T-helper 2 cell treated with Interferon-gamma antibody and Interleukin-4, amounts not matched to agents 5 μg/mL and 100 μg/mL, for 36 hours (primary cell): ENCODE measurements around the gene CTDSP2.

Source experiments
- DNase-seq: peaks from one replicate; pipeline ENCODE4 v3.0.0; 2021; ENCODE audit warnings: low spot score
- H3K27ac Mint-ChIP-seq: one replicate; pipeline ENCODE4 v1.8.0; 2021; ENCODE audit warnings: mild to moderate bottlenecking, mixed read lengths
- H3K27me3 Mint-ChIP-seq: one replicate; pipeline ENCODE4 v1.8.0; 2021; ENCODE audit warnings: low read depth, mixed read lengths
- H3K36me3 Mint-ChIP-seq: one replicate; pipeline ENCODE4 v1.8.0; 2021; ENCODE audit warnings: low read depth, mixed read lengths
- H3K4me1 Mint-ChIP-seq: one replicate; pipeline ENCODE4 v1.8.0; 2021; ENCODE audit warnings: low read depth, mixed read lengths
- H3K4me3 Mint-ChIP-seq: one replicate; pipeline ENCODE4 v1.8.0; 2022; ENCODE audit warnings: mild to moderate bottlenecking, moderate library complexity, mixed read lengths
- H3K9me3 Mint-ChIP-seq: one replicate; pipeline ENCODE4 v1.8.0; 2021; ENCODE audit warnings: mixed read lengths

Gene CTDSP2

DNA sequence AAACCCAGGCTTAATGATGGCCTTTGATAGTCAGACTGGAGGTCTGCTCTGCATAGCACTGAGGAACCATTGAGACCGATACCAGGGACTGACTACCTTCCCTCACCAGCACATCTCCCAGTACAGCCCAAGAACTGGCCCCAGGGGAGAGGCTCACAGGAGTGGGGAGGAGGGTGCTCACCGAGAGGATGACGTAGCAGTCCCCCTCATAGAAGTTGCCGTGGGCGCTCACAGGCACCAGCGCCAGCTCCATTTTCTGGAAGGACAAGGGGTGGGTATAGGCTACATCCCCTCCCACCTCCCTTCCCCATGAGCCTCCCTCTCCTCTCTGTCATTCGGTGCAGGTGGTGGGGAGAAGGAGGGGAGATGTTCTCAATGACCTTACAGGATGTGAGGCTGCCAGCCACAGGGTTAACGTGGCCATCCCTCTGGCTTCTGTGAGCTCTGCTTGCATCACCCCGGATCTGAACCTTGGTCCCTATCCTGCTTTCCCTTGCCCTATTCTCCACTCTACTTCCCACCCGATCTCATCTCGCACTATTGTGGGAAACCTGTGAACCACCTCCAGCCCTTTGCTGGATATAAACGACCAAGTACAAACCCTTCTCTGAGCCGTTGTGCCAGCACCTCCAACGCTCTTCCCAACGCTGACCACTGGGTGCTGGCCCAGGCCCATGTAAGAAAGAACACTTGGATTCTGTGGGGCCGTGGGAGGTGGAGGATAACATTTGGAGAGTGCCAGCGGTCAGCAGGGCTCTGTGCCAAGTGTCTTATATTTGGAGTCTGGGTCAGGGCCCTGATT is 32.4 kb downstream of the CTDSP2 start:
- Mint-ChIP-seq H3K27me3 (no peaks in the 10 kb centered on the region), H3K27ac (no peak overlapping the region), H3K36me3 (peaks cover 7% of the 10 kb centered on the region), H3K9me3 (no peaks in the 10 kb centered on the region), H3K4me3 (no peak overlapping the region), H3K4me1 (peaks cover 7% of the 10 kb centered on the region)
- no peak for DNase-seq

DNA sequence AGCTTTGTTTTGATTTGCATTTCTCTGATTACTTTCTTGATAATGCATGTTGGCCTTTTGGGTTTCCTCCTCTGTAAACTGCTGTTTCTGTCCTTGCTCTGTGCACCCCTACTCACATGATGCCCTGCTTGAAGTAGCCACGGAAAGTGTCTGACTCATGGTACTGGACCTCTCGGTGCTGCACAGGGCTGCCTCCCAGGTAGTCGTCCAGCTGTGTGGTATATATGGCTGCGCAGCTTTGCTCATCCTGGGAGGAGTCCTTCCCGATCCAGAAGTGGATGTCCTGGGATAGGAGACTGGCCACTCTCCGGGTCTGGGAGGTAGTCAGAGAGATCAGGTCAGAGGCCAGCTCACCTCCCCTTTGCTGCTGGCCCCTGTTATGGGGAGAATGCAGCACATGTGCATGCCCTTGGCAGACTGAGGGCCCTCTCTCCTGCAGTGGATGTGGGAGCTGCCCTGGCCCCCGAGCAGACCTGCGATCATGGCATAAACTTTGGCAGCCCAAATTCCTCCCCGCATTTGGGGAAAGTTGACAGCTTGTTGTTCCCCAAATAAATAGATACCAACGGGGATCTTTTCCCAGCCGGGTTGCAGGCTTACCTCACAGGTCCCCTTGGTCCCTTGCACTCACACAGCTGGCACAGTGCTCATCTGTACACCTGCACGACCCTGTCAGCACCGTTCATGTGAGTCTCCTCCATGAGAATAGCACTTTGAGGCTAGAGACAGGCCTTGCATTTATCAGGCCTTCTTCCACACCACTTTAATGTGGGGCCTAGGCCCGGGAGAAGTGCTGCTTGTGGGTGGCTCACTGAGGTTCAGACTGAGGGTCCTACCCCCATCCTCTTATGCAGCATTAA is 33.2 kb downstream of the CTDSP2 start:
- H3K4me3 Mint-ChIP-seq = no peak overlapping the region
- no peaks in the 10 kb centered on the region for H3K9me3 Mint-ChIP-seq
- peaks cover 7% of the 10 kb centered on the region for H3K4me1 Mint-ChIP-seq
- no peaks in the 10 kb centered on the region for H3K27me3 Mint-ChIP-seq
- no peak for DNase-seq
- peaks cover 2% of the 10 kb centered on the region for H3K36me3 Mint-ChIP-seq
- no peak overlapping the region for H3K27ac Mint-ChIP-seq

DNA sequence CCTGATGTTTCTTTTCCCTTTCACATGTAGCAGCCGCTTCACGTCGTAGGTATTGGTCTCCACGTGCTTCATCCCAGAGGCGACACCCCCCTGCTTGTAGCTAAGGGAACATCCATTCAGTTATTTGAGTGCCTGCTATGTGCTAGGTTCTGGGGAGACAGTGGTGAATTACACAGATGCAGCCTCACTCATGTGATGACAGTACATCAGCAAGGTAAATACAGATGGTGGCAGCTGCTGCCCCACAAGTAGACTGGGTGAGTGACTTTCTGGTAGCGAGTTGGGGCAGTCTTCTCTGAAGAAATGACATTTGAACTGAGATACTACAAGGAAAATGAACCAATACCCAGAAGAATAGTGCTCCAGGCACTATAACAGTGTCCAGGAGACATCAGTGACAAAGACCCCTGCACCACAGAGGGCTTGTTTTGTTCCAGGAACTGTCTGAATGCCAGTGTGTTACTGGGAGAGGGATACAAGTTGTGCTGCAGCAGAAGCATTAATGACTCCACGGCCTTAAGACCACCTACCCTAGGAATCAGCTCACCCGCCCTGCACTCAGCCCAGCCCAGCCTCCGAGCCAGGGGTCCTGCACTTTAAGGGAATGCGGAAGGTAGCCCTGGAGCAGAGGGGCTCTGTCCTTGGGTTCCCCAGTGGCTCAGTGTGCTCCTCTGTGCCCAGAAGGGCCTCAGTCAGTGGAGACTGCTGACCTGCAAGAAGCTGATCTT is 35.3 kb downstream of the CTDSP2 start:
- H3K4me3 Mint-ChIP-seq = no peak overlapping the region
- no peaks in the 10 kb centered on the region for H3K9me3 Mint-ChIP-seq
- H3K27me3 Mint-ChIP-seq = no peaks in the 10 kb centered on the region
- peaks cover 7% of the 10 kb centered on the region for H3K4me1 Mint-ChIP-seq
- DNase-seq = no peak
- H3K27ac Mint-ChIP-seq = no peak overlapping the region
- no peaks in the 10 kb centered on the region for H3K36me3 Mint-ChIP-seq

DNA sequence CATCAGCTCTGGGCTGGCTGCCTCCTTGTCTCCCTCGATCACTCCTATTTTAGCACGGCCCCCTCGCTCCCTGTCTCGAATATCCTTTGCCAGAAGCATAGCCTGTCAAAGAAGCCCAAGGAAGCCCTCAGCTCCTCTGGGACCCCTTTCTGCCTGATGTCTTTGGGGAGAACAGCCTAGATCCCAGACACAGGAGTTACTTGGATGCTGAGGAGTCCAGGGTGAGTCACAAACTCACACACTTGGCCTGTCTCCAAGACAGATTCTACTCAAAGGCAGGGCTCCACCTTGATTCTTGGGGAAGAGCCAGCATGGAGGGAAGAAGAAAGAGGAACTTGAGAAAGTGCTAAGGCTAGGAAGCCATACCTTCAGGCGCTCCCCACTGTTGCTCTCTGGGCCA is 36.1 kb downstream of the CTDSP2 start:
- no peak overlapping the region for H3K4me3 Mint-ChIP-seq
- peaks cover 7% of the 10 kb centered on the region for H3K4me1 Mint-ChIP-seq
- no peaks in the 10 kb centered on the region for H3K36me3 Mint-ChIP-seq
- H3K27ac Mint-ChIP-seq = no peak overlapping the region
- H3K27me3 Mint-ChIP-seq = no peaks in the 10 kb centered on the region
- no peaks in the 10 kb centered on the region for H3K9me3 Mint-ChIP-seq
- no peak for DNase-seq

DNA sequence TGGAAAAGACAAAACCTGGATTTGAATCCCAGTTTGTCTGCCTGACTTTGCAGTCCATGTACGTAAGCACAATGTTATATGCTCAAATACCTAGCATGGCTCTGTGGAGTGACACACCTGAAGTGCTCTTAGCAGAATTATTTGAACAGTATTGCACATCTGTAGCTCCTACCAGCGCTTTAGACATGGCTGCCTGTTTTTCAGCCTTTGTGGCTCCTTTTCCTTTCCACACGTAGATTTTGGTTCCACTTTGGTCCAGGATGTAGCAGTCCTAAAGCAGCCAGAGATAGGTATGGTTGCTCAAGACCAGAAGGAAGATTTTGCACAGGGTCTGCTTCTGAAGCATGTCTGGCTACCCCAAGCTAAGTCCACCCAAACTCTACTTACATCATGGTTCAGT is 37.1 kb downstream of the CTDSP2 start:
- Mint-ChIP-seq H3K27me3 (no peaks in the 10 kb centered on the region), H3K4me1 (peaks cover 7% of the 10 kb centered on the region), H3K4me3 (no peak overlapping the region), H3K9me3 (no peaks in the 10 kb centered on the region), H3K27ac (no peak overlapping the region), H3K36me3 (no peaks in the 10 kb centered on the region)
- no peak for DNase-seq

DNA sequence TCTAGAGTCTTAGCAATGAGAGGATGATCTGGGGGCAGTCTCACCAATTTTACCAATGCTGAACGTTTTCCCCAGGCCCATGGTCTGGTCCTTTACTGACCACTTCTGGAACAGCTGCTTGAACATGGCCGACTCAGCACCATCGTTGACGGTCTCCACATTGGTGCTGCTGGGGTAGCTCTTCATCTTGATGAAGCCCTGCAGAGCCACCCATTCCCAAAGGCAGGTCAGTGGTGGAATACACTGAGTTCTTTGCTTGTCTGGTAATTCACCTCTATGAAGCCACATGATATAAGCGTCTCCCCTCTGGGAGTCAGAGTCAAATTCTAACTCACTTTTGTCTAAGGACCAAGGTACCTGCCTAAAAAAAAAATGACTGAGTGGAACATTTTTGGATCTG is 38.2 kb downstream of the CTDSP2 start:
- no peak overlapping the region for H3K4me3 Mint-ChIP-seq
- H3K27ac Mint-ChIP-seq = no peak overlapping the region
- DNase-seq = no peak
- H3K27me3 Mint-ChIP-seq = no peaks in the 10 kb centered on the region
- H3K36me3 Mint-ChIP-seq = no peaks in the 10 kb centered on the region
- H3K9me3 Mint-ChIP-seq = no peaks in the 10 kb centered on the region
- peaks cover 7% of the 10 kb centered on the region for H3K4me1 Mint-ChIP-seq

DNA sequence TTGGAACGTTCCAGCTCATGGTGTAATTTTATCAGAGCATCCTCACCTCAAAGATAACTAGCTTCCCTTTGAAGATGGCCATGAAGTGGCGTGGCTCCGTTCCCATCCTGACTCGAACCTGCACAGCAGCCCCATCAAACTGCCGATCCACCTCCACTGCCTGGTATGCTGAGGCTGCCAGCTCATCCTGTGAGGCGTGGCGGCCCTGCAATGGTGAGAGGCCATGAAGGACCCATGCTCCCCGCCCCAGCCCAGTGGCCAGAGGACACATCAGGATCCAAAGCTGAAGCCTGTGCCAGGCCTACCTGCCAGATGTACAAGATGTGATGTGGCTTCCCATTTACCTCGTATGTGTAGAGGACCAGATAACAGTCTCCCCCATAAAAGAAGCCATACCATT is 39.2 kb downstream of the CTDSP2 start:
- no peaks in the 10 kb centered on the region for H3K27me3 Mint-ChIP-seq
- H3K4me1 Mint-ChIP-seq = no peaks in the 10 kb centered on the region
- no peak overlapping the region for H3K27ac Mint-ChIP-seq
- no peak for DNase-seq
- no peaks in the 10 kb centered on the region for H3K9me3 Mint-ChIP-seq
- no peaks in the 10 kb centered on the region for H3K36me3 Mint-ChIP-seq
- H3K4me3 Mint-ChIP-seq = no peak overlapping the region

DNA sequence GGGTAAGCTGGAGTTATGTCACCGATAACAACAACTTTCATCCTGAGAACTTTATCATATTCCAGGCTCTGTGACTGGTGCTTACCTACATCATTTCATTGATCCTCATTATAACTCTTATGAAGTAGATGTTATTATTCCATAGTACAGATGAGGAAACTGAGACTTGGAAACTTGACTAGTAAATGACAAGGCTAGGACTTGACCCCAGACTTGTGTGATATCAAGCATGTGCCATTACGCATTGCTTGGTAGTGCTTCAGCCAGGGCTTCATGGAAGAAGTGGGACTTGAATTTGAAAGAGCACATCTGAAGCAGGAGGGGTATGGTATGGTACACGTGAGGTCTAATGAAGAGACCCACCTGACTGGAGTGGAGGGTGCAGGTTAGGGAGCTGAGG is 39.9 kb downstream of the CTDSP2 start:
- Mint-ChIP-seq H3K27ac (no peak overlapping the region), H3K4me1 (no peaks in the 10 kb centered on the region), H3K9me3 (no peaks in the 10 kb centered on the region), H3K4me3 (no peak overlapping the region), H3K36me3 (no peaks in the 10 kb centered on the region), H3K27me3 (no peaks in the 10 kb centered on the region)
- no peak for DNase-seq

DNA sequence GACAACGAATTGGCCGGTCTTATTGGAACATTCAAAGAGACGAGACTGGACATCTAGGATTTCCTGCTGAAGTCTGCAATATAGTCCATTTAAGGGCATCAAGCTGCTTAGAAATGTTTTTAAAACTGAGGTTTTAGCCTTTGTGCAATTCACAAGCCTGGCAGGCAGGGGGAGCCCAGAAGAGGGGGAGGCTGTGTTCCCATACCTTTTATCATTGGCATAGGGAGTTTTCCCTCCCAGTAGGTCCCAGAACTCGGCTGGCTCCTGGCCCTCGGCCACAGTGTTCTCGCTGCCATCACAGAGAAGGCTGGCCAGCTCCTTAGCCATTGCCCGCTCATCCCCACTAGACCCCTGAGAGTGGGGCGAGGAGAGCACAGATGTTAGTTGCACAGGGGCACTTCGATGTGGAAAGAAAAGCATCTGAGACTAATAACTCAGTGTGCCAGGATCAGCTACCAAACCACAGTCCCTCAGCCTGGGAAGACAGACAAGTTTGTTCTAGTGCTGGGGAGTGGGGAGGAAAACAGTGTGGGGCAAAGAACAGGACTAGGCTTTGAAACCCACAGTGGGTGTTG is 43.1 kb downstream of the CTDSP2 start:
- peaks cover 2% of the 10 kb centered on the region for H3K36me3 Mint-ChIP-seq
- H3K4me3 Mint-ChIP-seq = no peak overlapping the region
- no peaks in the 10 kb centered on the region for H3K4me1 Mint-ChIP-seq
- no peak overlapping the region for H3K27ac Mint-ChIP-seq
- no peaks in the 10 kb centered on the region for H3K27me3 Mint-ChIP-seq
- H3K9me3 Mint-ChIP-seq = no peaks in the 10 kb centered on the region
- DNase-seq = no peak

DNA sequence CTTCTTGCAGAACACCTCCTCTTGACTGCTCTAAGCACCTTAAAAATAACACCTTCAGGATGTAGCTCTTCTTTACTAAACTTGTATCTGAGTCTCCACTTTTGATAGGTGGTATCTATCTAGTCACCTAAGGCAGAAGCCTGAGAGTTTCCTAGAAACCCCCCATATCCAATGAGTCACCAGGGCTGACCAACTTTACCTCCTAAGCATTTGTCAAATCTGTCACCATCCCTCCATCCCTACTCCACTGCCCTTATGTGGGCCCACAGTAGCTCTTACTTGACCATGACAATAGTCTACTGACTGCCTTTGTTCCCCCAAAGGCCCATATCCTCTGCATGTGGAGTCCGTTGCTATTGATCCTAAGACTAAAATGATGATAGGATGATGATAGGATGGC is 43.9 kb downstream of the CTDSP2 start:
- no peak for DNase-seq
- H3K36me3 Mint-ChIP-seq = peaks cover 2% of the 10 kb centered on the region
- no peaks in the 10 kb centered on the region for H3K27me3 Mint-ChIP-seq
- H3K4me1 Mint-ChIP-seq = no peaks in the 10 kb centered on the region
- H3K27ac Mint-ChIP-seq = no peak overlapping the region
- H3K4me3 Mint-ChIP-seq = no peak overlapping the region
- no peaks in the 10 kb centered on the region for H3K9me3 Mint-ChIP-seq

DNA sequence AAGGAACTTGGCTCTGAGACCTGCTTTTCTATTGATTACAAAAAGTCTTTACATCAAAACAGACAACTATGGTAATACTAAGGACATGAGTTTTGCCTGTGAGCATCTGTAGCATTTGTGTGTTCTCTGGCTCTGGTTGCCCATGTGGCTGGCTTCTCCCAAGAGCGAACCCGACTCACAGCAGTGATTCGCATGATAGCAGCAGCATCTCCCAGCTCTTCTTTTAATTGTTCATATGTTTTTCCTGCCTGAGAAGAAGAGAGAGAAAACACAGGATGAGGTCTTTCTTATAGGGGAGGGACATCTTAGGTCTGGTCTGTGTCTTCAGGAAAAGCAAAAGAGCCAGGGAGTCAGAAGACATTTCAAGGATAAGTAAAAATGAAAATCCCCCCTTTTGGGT is 45.6 kb downstream of the CTDSP2 start:
- H3K36me3 Mint-ChIP-seq = peaks cover 13% of the 10 kb centered on the region

DNA sequence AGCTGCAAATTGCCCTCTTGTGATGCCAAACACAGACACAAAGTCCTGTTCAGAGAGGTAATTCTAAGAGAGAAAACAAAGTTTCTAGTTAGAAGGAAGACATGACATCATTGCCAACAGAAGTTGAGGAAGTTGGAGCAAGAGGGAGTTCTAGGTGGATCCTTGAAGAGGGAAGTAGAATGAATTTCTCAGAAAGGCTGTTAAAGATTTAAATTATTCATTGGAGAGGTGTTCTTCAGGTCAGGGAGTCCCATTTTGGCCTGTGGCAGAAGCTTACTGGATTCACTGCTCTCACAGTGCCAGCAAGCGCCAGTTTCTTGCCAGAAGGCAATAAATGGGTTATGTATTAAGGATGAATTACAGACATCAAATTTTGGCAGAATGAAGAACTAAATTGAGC is 48.6 kb downstream of the CTDSP2 start:
- H3K4me3 Mint-ChIP-seq = no peak overlapping the region
- H3K4me1 Mint-ChIP-seq = no peaks in the 10 kb centered on the region
- peaks cover 29% of the 10 kb centered on the region for H3K36me3 Mint-ChIP-seq
- H3K27me3 Mint-ChIP-seq = no peaks in the 10 kb centered on the region
- no peaks in the 10 kb centered on the region for H3K9me3 Mint-ChIP-seq
- H3K27ac Mint-ChIP-seq = no peak overlapping the region
- DNase-seq = no peak

More for the DNA sequence above, 45.6 kb downstream of the CTDSP2 start:
- Mint-ChIP-seq H3K9me3 (no peaks in the 10 kb centered on the region), H3K27me3 (no peaks in the 10 kb centered on the region), H3K27ac (no peak overlapping the region), H3K4me3 (no peak overlapping the region), H3K4me1 (no peaks in the 10 kb centered on the region)
- no peak for DNase-seq

DNA sequence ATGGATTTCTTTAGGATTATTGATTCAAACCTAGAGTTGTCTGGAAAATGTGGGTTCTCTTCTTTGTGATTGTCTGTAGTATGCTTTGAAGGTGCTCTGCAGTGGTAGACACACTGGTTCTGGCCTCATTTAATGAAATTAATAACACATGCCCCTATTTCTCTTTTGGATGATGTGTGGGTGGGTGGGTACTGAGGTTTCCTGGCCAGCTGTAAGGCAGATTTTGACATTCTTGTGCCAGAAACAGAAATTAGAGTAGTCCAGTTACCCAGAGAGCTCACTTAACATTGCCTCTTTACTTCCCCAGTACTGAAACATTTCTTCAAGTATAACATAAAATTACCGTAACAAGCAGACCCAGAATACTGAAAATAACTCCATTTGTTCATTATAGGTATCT is 49.5 kb downstream of the CTDSP2 start:
- Mint-ChIP-seq H3K36me3 (peaks cover 36% of the 10 kb centered on the region), H3K4me1 (no peaks in the 10 kb centered on the region), H3K9me3 (no peaks in the 10 kb centered on the region), H3K4me3 (no peak overlapping the region), H3K27me3 (no peaks in the 10 kb centered on the region), H3K27ac (no peak overlapping the region)
- no peak for DNase-seq

DNA sequence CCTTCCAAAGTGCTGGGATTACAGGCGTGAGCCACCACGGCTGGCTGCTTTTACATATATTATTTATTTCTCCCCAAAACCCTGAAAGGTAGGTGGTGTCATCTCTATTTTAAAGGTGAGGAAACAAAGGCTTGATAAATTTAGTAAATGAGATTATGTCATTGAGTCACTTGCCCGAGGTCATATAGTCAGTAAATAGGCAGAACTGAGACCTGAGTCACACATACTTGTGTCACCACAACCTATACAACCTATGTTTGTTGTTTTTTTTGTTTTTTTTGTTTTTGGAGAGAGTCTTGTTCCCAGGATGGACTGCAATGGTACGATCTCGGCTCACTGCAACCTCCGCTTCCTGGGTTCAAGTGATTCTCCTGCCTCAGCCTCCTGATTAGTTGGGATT is 51.2 kb downstream of the CTDSP2 start:
- Mint-ChIP-seq H3K9me3 (no peaks in the 10 kb centered on the region), H3K4me1 (no peaks in the 10 kb centered on the region), H3K36me3 (peaks cover 39% of the 10 kb centered on the region), H3K27me3 (no peaks in the 10 kb centered on the region), H3K4me3 (no peak overlapping the region), H3K27ac (no peak overlapping the region)
- DNase-seq = no peak
